Measurements from ENCODE around the gene ATP8A2.

The ATP8A2 gene

GRCh38 chr13:25677956-25678355, 306.2 kb downstream of the ATP8A2 start:
- no peaks in the 10 kb centered on the region for H3K4me1 ChIP-seq (ENCODE audit: control insufficient read depth in 1 of 2, insufficient read depth in 1 of 2, low read depth in 1 of 2, low read length in 1 of 2)
- no peak overlapping the region for H3K4me3 ChIP-seq (ENCODE audit: low read depth in 1 of 2, low read length in 1 of 2)
- no peaks in the 10 kb centered on the region for H3K9me3 ChIP-seq
- H3K36me3 ChIP-seq: no peaks in the 10 kb centered on the region
- no peak overlapping the region for H3K27ac ChIP-seq
- TF ChIP-seq, protein P1, sequence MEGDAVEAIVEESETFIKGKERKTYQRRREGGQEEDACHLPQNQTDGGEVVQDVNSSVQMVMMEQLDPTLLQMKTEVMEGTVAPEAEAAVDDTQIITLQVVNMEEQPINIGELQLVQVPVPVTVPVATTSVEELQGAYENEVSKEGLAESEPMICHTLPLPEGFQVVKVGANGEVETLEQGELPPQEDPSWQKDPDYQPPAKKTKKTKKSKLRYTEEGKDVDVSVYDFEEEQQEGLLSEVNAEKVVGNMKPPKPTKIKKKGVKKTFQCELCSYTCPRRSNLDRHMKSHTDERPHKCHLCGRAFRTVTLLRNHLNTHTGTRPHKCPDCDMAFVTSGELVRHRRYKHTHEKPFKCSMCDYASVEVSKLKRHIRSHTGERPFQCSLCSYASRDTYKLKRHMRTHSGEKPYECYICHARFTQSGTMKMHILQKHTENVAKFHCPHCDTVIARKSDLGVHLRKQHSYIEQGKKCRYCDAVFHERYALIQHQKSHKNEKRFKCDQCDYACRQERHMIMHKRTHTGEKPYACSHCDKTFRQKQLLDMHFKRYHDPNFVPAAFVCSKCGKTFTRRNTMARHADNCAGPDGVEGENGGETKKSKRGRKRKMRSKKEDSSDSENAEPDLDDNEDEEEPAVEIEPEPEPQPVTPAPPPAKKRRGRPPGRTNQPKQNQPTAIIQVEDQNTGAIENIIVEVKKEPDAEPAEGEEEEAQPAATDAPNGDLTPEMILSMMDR (IDR thresholded peaks at IDR 0.05): no peak
- no peaks in the 10 kb centered on the region for H3K27me3 ChIP-seq

GRCh38 chr13:25678398-25678797, 306.6 kb downstream of the ATP8A2 start:
- Histone ChIP-seq H3K4me1 (ENCODE audit: control insufficient read depth in 1 of 2, insufficient read depth in 1 of 2, low read depth in 1 of 2, low read length in 1 of 2) (no peaks in the 10 kb centered on the region), H3K27ac (no peak overlapping the region), H3K36me3 (no peaks in the 10 kb centered on the region), H3K27me3 (no peaks in the 10 kb centered on the region), H3K4me3 (ENCODE audit: low read depth in 1 of 2, low read length in 1 of 2) (no peak overlapping the region), H3K9me3 (no peaks in the 10 kb centered on the region)
- TF ChIP-seq, protein P1 (IDR thresholded peaks at IDR 0.05): no peak

GRCh38 chr13:25679159-25679558, 307.4 kb downstream of the ATP8A2 start:
- H3K4me3 ChIP-seq (ENCODE audit: low read depth in 1 of 2, low read length in 1 of 2): no peak overlapping the region
- H3K4me1 ChIP-seq (ENCODE audit: control insufficient read depth in 1 of 2, insufficient read depth in 1 of 2, low read depth in 1 of 2, low read length in 1 of 2): no peaks in the 10 kb centered on the region
- H3K27ac ChIP-seq: no peak overlapping the region
- TF ChIP-seq, protein P1 (IDR thresholded peaks at IDR 0.05): no peak
- no peaks in the 10 kb centered on the region for H3K36me3 ChIP-seq
- no peaks in the 10 kb centered on the region for H3K27me3 ChIP-seq
- H3K9me3 ChIP-seq: no peaks in the 10 kb centered on the region

GRCh38 chr13:25679936-25680335, 308.2 kb downstream of the ATP8A2 start:
- Histone ChIP-seq H3K9me3 (no peaks in the 10 kb centered on the region), H3K4me3 (ENCODE audit: low read depth in 1 of 2, low read length in 1 of 2) (no peak overlapping the region), H3K27me3 (no peaks in the 10 kb centered on the region), H3K36me3 (no peaks in the 10 kb centered on the region), H3K27ac (no peak overlapping the region), H3K4me1 (ENCODE audit: control insufficient read depth in 1 of 2, insufficient read depth in 1 of 2, low read depth in 1 of 2, low read length in 1 of 2) (no peaks in the 10 kb centered on the region)
- TF ChIP-seq, protein P1 (IDR thresholded peaks at IDR 0.05): no peak

- TF ChIP-seq, protein P1 (IDR thresholded peaks at IDR 0.05): no peak
These were observed 310.5 kb downstream of the ATP8A2 start for GRCh38 chr13:25682276-25682675.

DNA sequence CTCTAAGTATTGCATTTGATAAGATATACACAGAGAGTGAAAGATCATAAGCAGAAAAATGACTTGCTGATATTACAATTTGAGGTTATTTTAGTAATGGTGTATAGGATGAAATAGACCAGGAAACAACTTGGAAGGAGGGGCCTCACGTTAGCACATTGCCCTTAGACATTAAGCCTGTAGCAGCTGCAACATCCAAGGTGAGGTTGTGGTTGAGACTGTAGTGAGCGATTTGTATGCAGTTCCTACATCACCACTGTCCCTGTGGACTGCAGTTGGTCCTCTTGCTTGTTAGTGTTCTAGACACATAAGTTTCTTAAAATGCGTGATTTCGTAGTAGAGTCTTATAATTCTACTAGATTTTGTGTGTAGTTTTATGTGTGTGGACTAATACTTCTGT, 311.3 kb downstream of the ATP8A2 start:
- Histone ChIP-seq H3K9me3 (no peaks in the 10 kb centered on the region), H3K4me1 (ENCODE audit: control insufficient read depth in 1 of 2, insufficient read depth in 1 of 2, low read depth in 1 of 2, low read length in 1 of 2) (no peaks in the 10 kb centered on the region), H3K36me3 (no peaks in the 10 kb centered on the region), H3K27me3 (no peaks in the 10 kb centered on the region), H3K4me3 (ENCODE audit: low read depth in 1 of 2, low read length in 1 of 2) (no peak overlapping the region), H3K27ac (no peak overlapping the region)
- TF ChIP-seq, protein P1 (IDR thresholded peaks at IDR 0.05): no peak

More at GRCh38 chr13:25682276-25682675, 310.5 kb downstream of the ATP8A2 start:
- Histone ChIP-seq H3K36me3 (no peaks in the 10 kb centered on the region), H3K27ac (no peak overlapping the region), H3K27me3 (no peaks in the 10 kb centered on the region), H3K4me3 (ENCODE audit: low read depth in 1 of 2, low read length in 1 of 2) (no peak overlapping the region), H3K4me1 (ENCODE audit: control insufficient read depth in 1 of 2, insufficient read depth in 1 of 2, low read depth in 1 of 2, low read length in 1 of 2) (no peaks in the 10 kb centered on the region), H3K9me3 (no peaks in the 10 kb centered on the region)

Measured in neutrophil (primary cell).